MM.1S (cell line): ENCODE measurements around the gene HCAR3.

Source experiments
- EZH2 ChIP-seq: fragments of 300-600 bp; sonication (generic); optimal IDR thresholded peaks from 2 replicates; pipeline ENCODE3; 2017; ENCODE audit warnings: low read depth, mild to moderate bottlenecking, antibody characterized with exemption, low read length, mixed read lengths
- EZH2phosphoT487 ChIP-seq: fragments of 300-600 bp; sonication (generic); IDR thresholded peaks from 2 replicates; pipeline ENCODE4 v1.6.1; 2018; ENCODE audit warnings: antibody characterized with exemption, low read length
- TF ChIP-seq, protein P1 (sequence below): fragments of 300-600 bp; sonication (generic); IDR thresholded peaks from 2 replicates; pipeline ENCODE4 v1.5.1; 2016; ENCODE audit warnings: antibody characterized with exemption, low read length, mixed read lengths

DNA sequence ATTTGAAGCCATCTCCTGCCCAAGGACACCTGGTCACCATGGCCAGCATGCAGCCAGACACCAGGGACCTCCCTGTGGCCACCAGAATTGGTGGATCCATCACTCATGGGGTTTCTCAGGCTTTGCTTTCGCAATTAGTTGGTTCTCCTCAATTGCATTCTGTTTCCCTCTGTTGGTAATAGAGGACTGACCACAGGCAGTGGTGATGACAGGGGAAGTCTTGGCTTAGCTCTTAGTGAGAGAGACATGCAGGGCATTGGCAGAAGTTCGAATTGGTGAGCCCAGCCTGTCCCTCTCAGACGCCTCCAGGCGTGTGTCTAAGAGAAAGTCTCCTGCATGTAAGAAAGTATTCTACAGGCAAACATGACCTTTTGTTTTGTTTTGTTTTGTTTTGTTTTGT lies 34.8 kb downstream of the HCAR3 start:
- TF ChIP-seq, protein P1, sequence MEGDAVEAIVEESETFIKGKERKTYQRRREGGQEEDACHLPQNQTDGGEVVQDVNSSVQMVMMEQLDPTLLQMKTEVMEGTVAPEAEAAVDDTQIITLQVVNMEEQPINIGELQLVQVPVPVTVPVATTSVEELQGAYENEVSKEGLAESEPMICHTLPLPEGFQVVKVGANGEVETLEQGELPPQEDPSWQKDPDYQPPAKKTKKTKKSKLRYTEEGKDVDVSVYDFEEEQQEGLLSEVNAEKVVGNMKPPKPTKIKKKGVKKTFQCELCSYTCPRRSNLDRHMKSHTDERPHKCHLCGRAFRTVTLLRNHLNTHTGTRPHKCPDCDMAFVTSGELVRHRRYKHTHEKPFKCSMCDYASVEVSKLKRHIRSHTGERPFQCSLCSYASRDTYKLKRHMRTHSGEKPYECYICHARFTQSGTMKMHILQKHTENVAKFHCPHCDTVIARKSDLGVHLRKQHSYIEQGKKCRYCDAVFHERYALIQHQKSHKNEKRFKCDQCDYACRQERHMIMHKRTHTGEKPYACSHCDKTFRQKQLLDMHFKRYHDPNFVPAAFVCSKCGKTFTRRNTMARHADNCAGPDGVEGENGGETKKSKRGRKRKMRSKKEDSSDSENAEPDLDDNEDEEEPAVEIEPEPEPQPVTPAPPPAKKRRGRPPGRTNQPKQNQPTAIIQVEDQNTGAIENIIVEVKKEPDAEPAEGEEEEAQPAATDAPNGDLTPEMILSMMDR, result no peak
- no peak for TF ChIP-seq EZH2
- no peak for TF ChIP-seq EZH2phosphoT487
